ENCODE measurements around the gene EHMT1.

GRCh38 chr9:137763271-137763955, 144.6 kb downstream of the EHMT1 start:
- TF ChIP-seq, protein P1, sequence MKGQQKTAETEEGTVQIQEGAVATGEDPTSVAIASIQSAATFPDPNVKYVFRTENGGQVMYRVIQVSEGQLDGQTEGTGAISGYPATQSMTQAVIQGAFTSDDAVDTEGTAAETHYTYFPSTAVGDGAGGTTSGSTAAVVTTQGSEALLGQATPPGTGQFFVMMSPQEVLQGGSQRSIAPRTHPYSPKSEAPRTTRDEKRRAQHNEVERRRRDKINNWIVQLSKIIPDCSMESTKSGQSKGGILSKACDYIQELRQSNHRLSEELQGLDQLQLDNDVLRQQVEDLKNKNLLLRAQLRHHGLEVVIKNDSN (IDR thresholded peaks at IDR 0.05) = no peak
- TF ChIP-seq CREB1 (IDR thresholded peaks at IDR 0.05; ENCODE audit: low read depth) (no peak), TCF12 (IDR thresholded peaks at IDR 0.05; ENCODE audit: low read depth) (no peak), NFIC (IDR thresholded peaks at IDR 0.05) (peak; percentile 36; the same call in 1 of the 2 replicates), EP300 (IDR thresholded peaks at IDR 0.05; ENCODE audit: borderline replicate concordance) (no peak), TEAD4 (IDR thresholded peaks at IDR 0.05) (no peak), EGR1 (IDR thresholded peaks at IDR 0.05) (no peak), YY1 (IDR thresholded peaks at IDR 0.05; ENCODE audit: low read depth) (no peak), CEBPB (IDR thresholded peaks at IDR 0.05) (no peak), REST (IDR thresholded peaks at IDR 0.05; ENCODE audit: low read depth) (no peak)
